Sigmoid colon (tissue), 4 donors: ENCODE results near the gene CTNND2.

Source experiments
- EP300 ChIP-seq, 4 donors: sonication (generic); formaldehyde crosslinking; IDR thresholded peaks; one replicate each; pipeline ENCODE4 v1.6.1; 2017; ENCODE audit warnings: antibody characterized with exemption in 4 of 4
- POLR2A ChIP-seq, 2 donors: fragments of 450-650 bp; IDR thresholded peaks; one replicate each; pipeline ENCODE4 v1.6.1; 2016; ENCODE audit warnings: antibody characterized with exemption in 2 of 2, mild to moderate bottlenecking in 2 of 2, moderate library complexity in 2 of 2
- POLR2AphosphoS5 ChIP-seq, 4 donors: sonication (generic); formaldehyde crosslinking; IDR thresholded peaks; one replicate each; pipeline ENCODE4 v1.6.1; 2017; ENCODE audit warnings: antibody characterized with exemption in 4 of 4
- TF ChIP-seq, protein P1 (sequence below), 4 experiments: fragments of 450-650 bp in 3 of 4; fragments of 200-600 bp in 1 of 4; IDR thresholded peaks; one replicate each; pipeline ENCODE4 v1.5.1; 2016 to 2019; ENCODE audit warnings: antibody characterized with exemption in 4 of 4, mild to moderate bottlenecking in 3 of 4, moderate library complexity in 2 of 4

DNA sequence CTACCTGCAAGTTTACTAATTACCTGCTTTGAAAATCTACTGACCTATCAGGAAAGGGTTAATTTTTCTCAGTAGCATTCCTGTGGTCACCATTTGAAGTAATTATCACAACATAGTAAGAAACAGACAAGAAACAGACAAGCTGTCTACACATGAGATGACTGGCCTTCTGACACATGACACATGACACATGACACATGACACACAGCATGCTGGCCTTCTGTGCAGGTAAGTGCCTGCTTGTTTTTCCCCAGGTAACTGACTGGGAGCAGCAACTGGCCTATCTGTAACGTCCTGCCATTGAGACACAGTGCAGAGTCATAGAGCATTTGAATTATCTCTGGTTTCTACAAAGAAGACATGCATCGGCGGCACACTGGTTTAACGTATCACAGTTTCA is 222.4 kb downstream of the CTNND2 start:
- no peak for TF ChIP-seq POLR2A (IDR thresholded peaks at IDR 0.05)
- TF ChIP-seq, protein P1, sequence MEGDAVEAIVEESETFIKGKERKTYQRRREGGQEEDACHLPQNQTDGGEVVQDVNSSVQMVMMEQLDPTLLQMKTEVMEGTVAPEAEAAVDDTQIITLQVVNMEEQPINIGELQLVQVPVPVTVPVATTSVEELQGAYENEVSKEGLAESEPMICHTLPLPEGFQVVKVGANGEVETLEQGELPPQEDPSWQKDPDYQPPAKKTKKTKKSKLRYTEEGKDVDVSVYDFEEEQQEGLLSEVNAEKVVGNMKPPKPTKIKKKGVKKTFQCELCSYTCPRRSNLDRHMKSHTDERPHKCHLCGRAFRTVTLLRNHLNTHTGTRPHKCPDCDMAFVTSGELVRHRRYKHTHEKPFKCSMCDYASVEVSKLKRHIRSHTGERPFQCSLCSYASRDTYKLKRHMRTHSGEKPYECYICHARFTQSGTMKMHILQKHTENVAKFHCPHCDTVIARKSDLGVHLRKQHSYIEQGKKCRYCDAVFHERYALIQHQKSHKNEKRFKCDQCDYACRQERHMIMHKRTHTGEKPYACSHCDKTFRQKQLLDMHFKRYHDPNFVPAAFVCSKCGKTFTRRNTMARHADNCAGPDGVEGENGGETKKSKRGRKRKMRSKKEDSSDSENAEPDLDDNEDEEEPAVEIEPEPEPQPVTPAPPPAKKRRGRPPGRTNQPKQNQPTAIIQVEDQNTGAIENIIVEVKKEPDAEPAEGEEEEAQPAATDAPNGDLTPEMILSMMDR (IDR thresholded peaks at IDR 0.05), result no peak
- no peak for TF ChIP-seq POLR2AphosphoS5 (IDR thresholded peaks at IDR 0.05)
- no peak for TF ChIP-seq EP300 (IDR thresholded peaks at IDR 0.05)
